ENCODE measurements around the gene CISD2.
"Not testable (repeated sequence)": the region's sequence is repeated elsewhere in the genome, so short reads cannot be mapped to it uniquely, and the experiment has no call there.

Gene CISD2

GRCh38 chr4:102935716-102936115 lies 66.9 kb downstream of the CISD2 start:
- no peaks in the 10 kb centered on the region for H3K9me3 Mint-ChIP-seq
- H3K4me1 Mint-ChIP-seq (ENCODE audit: low read depth): no peaks in the 10 kb centered on the region
- no peak for DNase-seq
- no peaks in the 10 kb centered on the region for H3K27me3 Mint-ChIP-seq
- H3K27ac Mint-ChIP-seq: no peak overlapping the region
- no peaks in the 10 kb centered on the region for H3K36me3 Mint-ChIP-seq (ENCODE audit: low read depth)
- no peak overlapping the region for H3K4me3 Mint-ChIP-seq

- not testable (repeated sequence) for H3K4me1 Mint-ChIP-seq (ENCODE audit: low read depth); H3K4me3 Mint-ChIP-seq; DNase-seq; H3K36me3 Mint-ChIP-seq (ENCODE audit: low read depth); H3K27ac Mint-ChIP-seq; H3K9me3 Mint-ChIP-seq; H3K27me3 Mint-ChIP-seq
Measured at GRCh38 chr4:102938063-102938462, 69.3 kb downstream of the CISD2 start.

Data from activated T-cell treated with anti-CD3 and anti-CD28 coated beads, Interleukin-2, amount 50 U/mL, for 24 hours (primary cell).